ENCODE results near the gene CNOT4. TPM values are rescaled to one million over a fixed set of nuclear protein-coding genes. Genes with fewer than 3 reads are reported as not detected.
A peak's percentile ranks its signal among the peaks of the same experiment; 100 is the strongest.

CNOT4 gene
- total RNA-seq, 1 experiment from 2014 or later: 22.0 TPM

DNA sequence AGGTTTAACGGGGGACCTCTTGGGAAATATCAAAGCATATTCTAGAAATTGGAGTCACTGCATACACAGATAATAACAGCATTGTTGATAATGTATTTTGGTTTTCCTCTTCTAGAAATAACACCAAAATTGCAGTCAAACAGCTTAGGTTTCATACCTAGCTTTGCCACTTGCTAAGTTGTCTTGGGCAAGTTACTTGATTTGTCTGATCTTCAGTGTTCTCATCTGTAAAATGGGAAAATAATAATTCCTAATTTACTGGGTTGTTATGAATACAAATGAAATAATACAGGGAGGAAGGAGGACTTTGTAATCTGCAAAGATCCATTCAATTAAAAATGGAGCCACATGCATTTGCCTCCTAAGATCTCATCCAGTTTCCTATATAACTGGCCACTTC, 27.6 kb upstream of the CNOT4 start:
- H3K9me3 Mint-ChIP-seq (ENCODE audit: unreplicated experiment): no peaks in the 10 kb centered on the region
- TF ChIP-seq CTCF (IDR thresholded peaks at IDR 0.05; ENCODE audit: insufficient read depth in 1 of 2, low read depth in 1 of 2, low read length in 1 of 2, severe bottlenecking in 1 of 2, unreplicated experiment in 1 of 2): no peak
- H3K27me3 Mint-ChIP-seq (ENCODE audit: insufficient read depth, unreplicated experiment): peaks cover 4% of the 10 kb centered on the region
- H3K4me3 Mint-ChIP-seq (ENCODE audit: unreplicated experiment): no peak overlapping the region
- no peaks in the 10 kb centered on the region for H3K4me1 ChIP-seq
- POLR2A ChIA-PET: no interaction called here
- no peak for DNase-seq
- H3K4me1 Mint-ChIP-seq (ENCODE audit: low read depth, unreplicated experiment): peaks cover 6% of the 10 kb centered on the region
- H3K36me3 Mint-ChIP-seq (ENCODE audit: insufficient read depth, unreplicated experiment): peaks cover 5% of the 10 kb centered on the region
- H3K9me3 ChIP-seq: 0 out of 2 replicates have a peak, but pooled peaks cover 2% of the 10 kb centered on the region
- H3K4me3 ChIP-seq (ENCODE audit: low read depth, low read length): no peak overlapping the region
- intact Hi-C loops (cut with micrococcal nuclease; ENCODE audit: unreplicated experiment): no loop called here
- CTCF ChIA-PET: no interaction called here
- H3K27ac Mint-ChIP-seq (ENCODE audit: unreplicated experiment): no peak overlapping the region
- no peaks in the 10 kb centered on the region for H3K36me3 ChIP-seq (ENCODE audit: control insufficient read depth, insufficient read depth, low read length)
- H3K27me3 ChIP-seq (replicated peaks; ENCODE audit: control insufficient read depth, insufficient read depth, low read length): no peaks in the 10 kb centered on the region
- no TSS peak for BruUV-seq (replicated peaks)

GRCh38 chr7:135536150-135536549, 26.2 kb upstream of the CNOT4 start:
- intact Hi-C loops (cut with micrococcal nuclease; ENCODE audit: unreplicated experiment): no loop called here
- no peaks in the 10 kb centered on the region for H3K4me1 ChIP-seq
- H3K4me1 Mint-ChIP-seq (ENCODE audit: low read depth, unreplicated experiment): peaks cover 6% of the 10 kb centered on the region
- BruUV-seq (replicated peaks): no TSS peak
- H3K27me3 ChIP-seq (replicated peaks; ENCODE audit: control insufficient read depth, insufficient read depth, low read length): no peaks in the 10 kb centered on the region
- no peaks in the 10 kb centered on the region for H3K36me3 ChIP-seq (ENCODE audit: control insufficient read depth, insufficient read depth, low read length)
- H3K27me3 Mint-ChIP-seq (ENCODE audit: insufficient read depth, unreplicated experiment): peaks cover 4% of the 10 kb centered on the region
- no peak overlapping the region for H3K4me3 ChIP-seq (ENCODE audit: low read depth, low read length)
- peaks cover 5% of the 10 kb centered on the region for H3K36me3 Mint-ChIP-seq (ENCODE audit: insufficient read depth, unreplicated experiment)
- DNase-seq: peak in 1 of 2 experiments; percentile 13
- no peak overlapping the region for H3K4me3 Mint-ChIP-seq (ENCODE audit: unreplicated experiment)
- CTCF ChIA-PET: interaction anchor here (0.7 kb wide), 1 partner anchor 186 kb away, joined by 5 read pairs; no protein-coding TSS in a partner anchor
- POLR2A ChIA-PET: interaction anchor here (0.7 kb wide), 1 partner anchor 19 kb away, joined by 5 read pairs; no protein-coding TSS in a partner anchor
- H3K9me3 ChIP-seq: 0 out of 2 replicates have a peak, but pooled peaks cover 2% of the 10 kb centered on the region
- no peak for TF ChIP-seq CTCF (IDR thresholded peaks at IDR 0.05; ENCODE audit: insufficient read depth in 1 of 2, low read depth in 1 of 2, low read length in 1 of 2, severe bottlenecking in 1 of 2, unreplicated experiment in 1 of 2)
- no peaks in the 10 kb centered on the region for H3K9me3 Mint-ChIP-seq (ENCODE audit: unreplicated experiment)
- H3K27ac Mint-ChIP-seq (ENCODE audit: unreplicated experiment): no peak overlapping the region

- H3K4me1 Mint-ChIP-seq (ENCODE audit: low read depth, unreplicated experiment): no peaks in the 10 kb centered on the region
- Histone ChIP-seq H3K4me1 (no peaks in the 10 kb centered on the region), H3K4me3 (ENCODE audit: low read depth, low read length) (no peak overlapping the region), H3K27me3 (replicated peaks; ENCODE audit: control insufficient read depth, insufficient read depth, low read length) (no peaks in the 10 kb centered on the region), H3K36me3 (ENCODE audit: control insufficient read depth, insufficient read depth, low read length) (no peaks in the 10 kb centered on the region), H3K9me3 (no peaks in the 10 kb centered on the region)
- no peak overlapping the region for H3K27ac Mint-ChIP-seq (ENCODE audit: unreplicated experiment)
- intact Hi-C loops (cut with micrococcal nuclease; ENCODE audit: unreplicated experiment): no loop called here
- no peaks in the 10 kb centered on the region for H3K27me3 Mint-ChIP-seq (ENCODE audit: insufficient read depth, unreplicated experiment)
- no TSS peak for BruUV-seq (replicated peaks)
- H3K36me3 Mint-ChIP-seq (ENCODE audit: insufficient read depth, unreplicated experiment): no peaks in the 10 kb centered on the region
- no peak for DNase-seq
- no peaks in the 10 kb centered on the region for H3K9me3 Mint-ChIP-seq (ENCODE audit: unreplicated experiment)
- ChIA-PET CTCF (no interaction called here), POLR2A (no interaction called here)
- H3K4me3 Mint-ChIP-seq (ENCODE audit: unreplicated experiment): no peak overlapping the region
- TF ChIP-seq CTCF (IDR thresholded peaks at IDR 0.05; ENCODE audit: insufficient read depth in 1 of 2, low read depth in 1 of 2, low read length in 1 of 2, severe bottlenecking in 1 of 2, unreplicated experiment in 1 of 2): no peak
Observed at GRCh38 chr7:135527025-135527424, 17.1 kb upstream of the CNOT4 start.
